GM21529 (cell line): Measurements from ENCODE around the gene ARHGEF19.
"Not testable (repeated sequence)": the region's sequence is repeated elsewhere in the genome, so short reads cannot be mapped to it uniquely, and the experiment has no call there.

Source experiments
- ATAC-seq: cut with Tn5 transposase; IDR thresholded peaks from one replicate; pipeline ENCODE4 v1.9.1; 2021; ENCODE audit not compliant: unreplicated experiment

ARHGEF19 gene

DNA sequence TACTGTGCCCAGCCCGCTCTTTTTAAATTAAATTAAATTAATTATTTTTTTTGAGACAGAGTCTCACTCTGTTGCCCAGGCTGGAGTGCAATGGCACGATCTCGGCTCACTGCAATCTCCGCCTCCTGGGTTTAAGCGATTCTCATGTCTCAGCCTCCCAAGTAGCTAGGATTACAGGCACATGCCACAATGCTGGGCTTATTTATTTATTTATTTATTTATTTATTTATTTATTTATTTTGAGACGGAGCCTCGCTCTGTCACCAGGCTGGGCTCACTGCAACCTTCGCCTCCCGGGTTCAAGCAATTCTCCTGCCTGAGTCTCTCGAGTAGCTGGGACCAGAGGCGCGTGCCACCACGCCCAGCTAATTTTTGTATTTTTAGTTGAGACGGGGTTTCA, 10.3 kb upstream of the ARHGEF19 start:
- ATAC-seq = not testable (repeated sequence)

DNA sequence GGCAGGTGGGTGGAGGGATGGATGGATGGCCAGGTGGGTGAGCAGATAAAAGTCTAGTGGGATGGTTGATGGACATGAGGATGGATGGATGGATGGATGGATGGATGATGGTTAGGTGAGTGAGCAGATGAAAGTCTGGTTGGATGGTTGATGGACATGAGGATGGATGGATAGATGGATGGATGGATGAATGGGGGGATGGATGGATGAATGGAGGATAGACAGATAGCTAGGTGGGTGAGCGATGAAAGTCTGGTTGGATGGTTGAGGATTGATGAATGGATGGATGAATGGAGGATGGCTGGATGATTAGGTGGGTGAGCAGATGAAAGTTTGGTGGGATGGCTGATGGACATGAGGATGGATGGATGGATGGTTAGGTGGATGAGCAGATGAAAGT, 9.0 kb upstream of the ARHGEF19 start:
- ATAC-seq = no peak

DNA sequence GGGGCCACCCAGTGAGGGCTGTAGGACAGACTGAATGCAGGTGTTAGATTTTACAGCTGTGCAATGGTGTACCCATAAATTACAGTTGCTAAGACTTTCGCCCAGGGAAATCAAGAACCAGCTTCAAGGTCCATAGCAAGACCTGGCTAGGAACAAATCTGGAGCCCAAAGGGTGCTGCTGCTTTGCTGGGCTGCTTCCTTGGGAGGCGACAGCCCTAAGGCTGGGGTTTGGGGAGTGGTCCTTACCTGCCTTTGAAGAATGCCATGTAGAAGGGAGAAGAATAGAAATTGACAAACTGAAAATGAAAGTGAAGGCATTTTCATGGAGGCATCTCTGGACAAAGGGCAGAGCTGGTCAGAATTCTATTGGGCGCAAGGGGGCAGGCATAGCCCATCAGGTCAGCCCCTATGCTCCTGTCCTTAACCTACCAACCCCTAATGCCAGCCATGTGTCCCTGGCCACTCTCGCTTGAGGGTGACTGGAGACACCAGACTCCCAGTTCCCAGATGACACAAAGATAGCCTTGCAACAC, 7.6 kb upstream of the ARHGEF19 start:
- no peak for ATAC-seq

DNA sequence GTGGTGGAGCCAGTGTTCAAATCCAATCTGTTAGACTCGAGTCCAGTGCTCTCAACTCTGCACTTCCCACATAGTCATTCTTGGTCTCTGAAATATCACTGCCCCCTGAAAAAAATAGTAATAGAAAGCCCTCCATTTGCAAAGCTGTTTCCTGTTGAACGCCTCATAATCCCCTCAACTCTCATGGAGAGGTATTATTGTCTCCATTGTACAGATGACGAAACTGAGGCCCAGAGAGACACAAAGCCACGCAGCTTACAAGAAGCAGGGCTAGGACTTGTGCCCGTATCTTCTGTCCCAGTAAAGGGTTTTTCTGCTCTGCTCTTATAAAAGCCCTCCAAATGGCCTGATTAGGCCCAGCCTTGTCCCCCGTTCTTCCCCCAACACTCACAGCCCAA, 6.2 kb upstream of the ARHGEF19 start:
- ATAC-seq = no peak

DNA sequence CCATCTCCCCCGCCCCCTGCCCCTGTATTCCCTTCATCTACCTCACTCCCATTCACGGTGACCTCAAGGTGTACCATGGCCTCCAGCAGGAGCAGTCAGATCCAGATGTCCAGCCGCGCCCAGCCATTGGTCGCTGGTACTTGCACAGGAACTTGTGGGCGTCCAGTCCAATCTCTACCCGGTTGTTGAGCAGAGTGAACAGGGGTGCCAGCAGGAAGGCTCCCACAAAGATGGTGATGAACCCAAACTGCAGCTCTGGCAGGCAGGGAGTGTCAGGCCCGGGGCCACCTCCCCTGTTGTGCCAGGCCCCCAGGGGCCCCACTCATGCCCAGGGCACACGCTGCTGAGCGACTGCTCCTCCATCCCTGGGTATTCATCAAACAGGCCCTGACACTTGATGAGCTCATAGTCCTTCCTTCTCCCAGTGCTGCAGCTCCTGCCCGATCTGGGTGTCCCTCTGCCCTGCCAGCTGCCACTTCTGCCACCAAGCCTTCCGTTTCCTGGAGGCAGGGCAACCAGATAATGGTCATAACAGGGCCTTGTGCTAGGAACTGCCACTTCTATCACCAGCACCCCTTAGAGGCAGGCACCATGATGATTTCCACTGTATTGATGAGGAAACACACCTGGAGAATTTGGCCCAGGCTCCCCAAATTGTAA, 5.7 kb upstream of the ARHGEF19 start:
- ATAC-seq = no peak

- ATAC-seq = peak; percentile 96
Measured at GRCh38 chr1:16217061-16217785, 4.8 kb upstream of the ARHGEF19 start.

GRCh38 chr1:16215882-16216753, 3.7 kb upstream of the ARHGEF19 start:
- no peak for ATAC-seq

- ATAC-seq = not testable (repeated sequence)
Measured at GRCh38 chr1:16215240-16215639, 2.8 kb upstream of the ARHGEF19 start.

GRCh38 chr1:16213544-16213943, 1.1 kb upstream of the ARHGEF19 start:
- not testable (repeated sequence) for ATAC-seq

DNA sequence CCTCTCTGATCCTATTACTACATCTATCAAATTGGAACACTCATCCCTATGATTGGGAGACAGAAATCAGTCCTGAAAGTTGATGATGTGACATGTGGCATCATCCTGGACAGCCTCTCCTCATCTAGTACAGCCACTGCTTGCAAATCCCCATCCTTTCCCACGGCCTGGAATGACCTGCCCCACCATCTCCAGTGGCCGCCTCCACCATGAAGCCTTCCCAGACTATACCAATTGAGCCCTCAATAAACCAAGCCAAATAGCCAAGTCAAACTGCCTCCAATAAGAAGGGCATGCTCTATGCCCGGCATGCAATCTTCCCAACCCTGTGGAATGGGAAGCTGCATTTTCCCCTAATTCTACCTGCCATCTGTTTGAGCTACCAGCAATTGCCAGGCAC, 561 bp upstream of the ARHGEF19 start:
- no peak for ATAC-seq

DNA sequence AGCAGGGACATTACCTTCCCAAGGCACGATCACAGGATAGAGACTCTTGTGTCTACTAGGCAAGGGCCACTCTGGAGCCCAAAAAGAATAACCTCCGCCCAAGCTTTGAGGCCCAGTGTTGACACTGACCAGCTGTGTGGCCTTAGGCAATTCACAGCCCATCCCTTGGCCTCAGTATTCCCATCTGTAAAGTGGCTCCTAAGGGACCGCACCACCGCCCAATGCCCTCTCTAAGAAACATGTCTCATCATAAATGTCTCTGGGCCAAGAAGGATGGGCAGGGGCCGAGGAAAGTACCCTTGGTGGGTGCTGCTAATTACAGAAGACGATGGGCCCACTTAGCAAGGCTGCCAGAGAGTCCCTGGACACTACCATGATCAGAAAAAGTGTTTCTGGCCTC, 628 bp downstream of the ARHGEF19 start:
- no peak for ATAC-seq

DNA sequence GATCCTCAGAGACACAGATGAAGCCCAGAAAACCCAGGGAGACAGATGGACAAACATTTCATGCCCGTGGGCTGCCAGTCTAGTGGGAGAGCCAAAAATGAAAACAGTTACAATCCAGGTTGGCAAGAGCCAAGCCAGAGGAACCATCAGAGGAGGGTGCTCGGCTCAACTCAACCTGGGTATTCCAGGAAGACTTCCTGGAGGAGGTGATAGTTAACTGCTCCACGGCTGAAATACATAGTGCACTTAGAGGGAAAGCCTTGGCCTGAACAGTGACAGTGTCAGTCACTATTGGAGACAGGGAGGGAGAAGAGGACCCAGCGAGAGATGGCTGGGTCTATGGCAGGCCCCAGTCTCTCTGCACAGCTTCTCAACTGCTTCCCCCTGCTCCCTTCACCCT, 1.9 kb downstream of the ARHGEF19 start:
- no peak for ATAC-seq

DNA sequence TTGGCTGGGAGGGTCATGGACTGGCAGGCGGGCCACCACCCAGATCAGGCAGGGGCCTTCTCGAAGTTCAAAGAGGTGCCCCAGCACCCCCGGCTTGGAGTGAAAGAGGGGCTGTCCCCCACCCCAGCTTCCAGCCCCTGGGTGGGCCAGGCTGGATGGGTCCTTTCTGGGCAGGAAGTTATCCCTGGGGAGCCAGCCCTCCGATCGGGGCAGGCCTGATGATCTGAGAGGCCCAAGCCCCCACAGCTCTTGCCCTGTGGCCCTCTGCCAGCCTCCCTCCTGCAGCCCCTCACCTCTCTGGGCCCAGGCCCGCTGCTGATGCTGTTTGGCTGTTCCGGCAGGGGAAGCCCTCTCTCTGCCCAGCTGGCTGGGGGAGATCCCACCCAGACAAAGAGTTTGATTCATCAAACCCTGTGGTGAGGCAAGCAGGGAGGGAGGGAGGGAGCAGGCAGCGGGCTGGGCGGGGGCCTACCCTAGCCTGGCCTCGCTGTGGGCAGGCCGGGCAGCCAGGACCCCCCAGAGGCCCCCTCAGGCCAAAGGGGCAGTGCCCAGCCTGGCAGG, 2.5 kb downstream of the ARHGEF19 start:
- ATAC-seq = no peak

- no peak for ATAC-seq
Measured at GRCh38 chr1:16209132-16209846, 3.2 kb downstream of the ARHGEF19 start.

DNA sequence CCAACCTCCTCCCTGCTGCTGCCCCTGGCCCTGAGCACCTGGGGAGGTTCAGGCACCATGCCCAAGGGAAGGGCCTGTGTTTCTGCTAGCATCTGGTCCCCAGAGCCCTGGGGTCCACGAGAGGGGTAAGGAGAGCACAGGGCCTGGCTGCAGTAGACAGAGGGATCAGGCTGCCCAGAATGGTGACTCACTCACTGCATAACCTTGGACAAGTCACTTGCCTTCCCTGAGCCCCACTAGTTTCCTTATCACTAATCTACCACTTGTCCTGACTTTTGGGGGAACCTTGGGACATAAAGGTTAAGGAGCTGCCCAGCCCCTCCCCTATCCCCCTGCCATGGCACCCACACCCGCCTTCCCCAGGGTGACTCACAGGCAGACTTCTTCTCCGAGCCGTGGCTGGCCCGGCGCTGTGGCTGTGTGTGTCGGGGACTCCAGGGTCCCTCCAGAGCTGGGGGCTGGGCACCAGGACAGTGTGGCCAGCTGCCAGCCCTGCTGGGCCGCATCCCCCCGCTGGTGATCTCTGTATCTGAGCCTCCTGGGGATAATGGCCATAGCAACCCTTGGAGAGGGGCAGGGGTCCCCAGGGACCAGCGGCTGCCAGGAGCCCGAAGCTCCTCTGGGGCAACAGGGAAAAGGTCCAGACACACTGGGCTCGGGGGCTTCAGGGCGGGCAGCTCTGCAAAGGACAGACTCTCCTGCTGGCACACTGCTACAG, 4.0 kb downstream of the ARHGEF19 start:
- ATAC-seq = no peak

GRCh38 chr1:16207318-16208269, 4.9 kb downstream of the ARHGEF19 start:
- no peak for ATAC-seq

DNA sequence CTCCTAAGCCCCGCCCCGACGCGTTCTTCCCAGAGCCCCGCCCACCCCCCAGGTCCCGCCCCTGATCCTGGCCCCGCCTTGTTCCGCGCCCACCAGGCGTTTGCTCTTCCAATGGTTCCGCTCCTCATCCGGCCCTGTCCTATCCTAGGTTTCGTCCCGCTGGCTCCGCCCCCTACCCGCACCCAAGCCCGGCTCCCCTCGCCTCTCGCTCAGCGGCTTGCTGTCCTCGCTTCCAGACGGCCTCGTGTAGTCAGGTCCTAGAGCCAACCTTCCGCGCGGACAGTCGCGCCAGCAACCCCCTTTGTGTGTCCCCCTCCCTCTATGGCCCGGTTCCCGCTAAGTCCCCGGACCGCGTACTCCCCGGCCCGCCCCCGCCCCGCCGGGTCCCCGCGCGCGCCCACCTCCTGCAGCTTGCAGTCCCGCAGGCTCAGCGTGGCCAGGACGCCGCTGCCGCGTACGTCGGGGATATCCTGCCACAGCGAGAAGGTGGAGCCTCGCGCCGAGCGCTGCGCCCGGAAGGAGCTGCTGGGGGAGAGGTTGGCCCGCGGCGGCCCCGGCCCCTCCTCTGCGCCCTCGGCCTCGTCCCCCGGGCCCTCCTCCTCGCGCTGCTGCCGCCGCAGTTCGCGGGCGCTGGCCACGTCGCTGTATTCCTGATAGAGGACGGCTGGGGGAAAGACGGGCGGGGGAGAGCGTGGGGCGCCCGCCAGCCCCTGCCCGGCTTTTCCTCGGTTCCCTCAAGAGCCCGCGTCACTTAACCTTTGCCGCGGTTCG, 5.7 kb downstream of the ARHGEF19 start:
- peak; percentile 81 for ATAC-seq
